Neuronal stem cell (in vitro differentiated cells): ENCODE measurements around the gene HOXC5. TPM values are rescaled to one million over a fixed set of nuclear protein-coding genes. Genes with fewer than 3 reads are reported as not detected.

Experiments
- DNase-seq: peaks from one replicate; pipeline ENCODE4 v3.0.0-alpha.2; 2013; ENCODE audit warnings: low spot score
- H2AFZ ChIP-seq: one replicate; pipeline ENCODE4 v1.6.1; 2013; ENCODE audit warnings: mild to moderate bottlenecking, low read length, inconsistent platforms
- H2AK5ac ChIP-seq: 2 replicates; pipeline ENCODE4 v1.6.1; 2013; ENCODE audit warnings: low read depth, mild to moderate bottlenecking, inconsistent platforms, low read length, moderate library complexity, mixed read lengths
- H2BK120ac ChIP-seq: 2 replicates; pipeline ENCODE4 v1.6.1; 2013; ENCODE audit warnings: low read depth, mild to moderate bottlenecking, inconsistent platforms, low read length, moderate library complexity, mixed read lengths
- H2BK12ac ChIP-seq: one replicate; pipeline ENCODE4 v1.6.1; 2013; ENCODE audit warnings: low read length, inconsistent platforms
- H2BK15ac ChIP-seq: 2 replicates; pipeline ENCODE4 v1.6.1; 2013; ENCODE audit warnings: mild to moderate bottlenecking, low read length, inconsistent platforms, mixed read lengths
- H2BK5ac ChIP-seq: one replicate; pipeline ENCODE4 v1.6.1; 2013; ENCODE audit warnings: inconsistent platforms, mild to moderate bottlenecking, low read length, moderate library complexity
- H3K14ac ChIP-seq: one replicate; pipeline ENCODE4 v1.6.1; 2013; ENCODE audit warnings: low read length, inconsistent platforms
- H3K18ac ChIP-seq: 2 replicates; pipeline ENCODE4 v1.6.1; 2013; ENCODE audit warnings: low read length, inconsistent platforms
- H3K23ac ChIP-seq: 2 replicates; pipeline ENCODE4 v1.6.1; 2013; ENCODE audit warnings: low read depth, mild to moderate bottlenecking, mixed read lengths, low read length, inconsistent platforms; ENCODE audit not compliant: poor library complexity
- H3K27ac ChIP-seq: replicated peaks from 3 replicates; pipeline ENCODE4 v1.5.1; 2013; ENCODE audit warnings: low read length, inconsistent platforms
- H3K27me3 ChIP-seq, 3 experiments: 2 replicates each; pipeline ENCODE4 v1.6.1; 2013; ENCODE audit warnings: low read length in 3 of 3, mild to moderate bottlenecking in 2 of 3, inconsistent platforms in 1 of 3, low read depth in 1 of 3, mixed read lengths in 1 of 3, moderate library complexity in 1 of 3; ENCODE audit not compliant: control insufficient read depth in 3 of 3, insufficient read depth in 3 of 3
- H3K36me3 ChIP-seq, 2 donors: replicated peaks in 1 of 2; 2 replicates each; pipeline ENCODE4 v1.6.1; 2013; ENCODE audit warnings: low read length in 2 of 2; ENCODE audit not compliant: control insufficient read depth in 2 of 2, insufficient read depth in 2 of 2
- H3K4ac ChIP-seq: 2 replicates; pipeline ENCODE4 v1.6.1; 2013; ENCODE audit warnings: inconsistent platforms, mild to moderate bottlenecking, low read length, moderate library complexity
- H3K4me1 ChIP-seq, 2 donors: 1 replicate in 1 of 2; 2 replicates in 1 of 2; pipeline ENCODE4 v1.6.1; 2013; ENCODE audit warnings: low read length in 2 of 2, low read depth in 1 of 2; ENCODE audit not compliant: control insufficient read depth in 2 of 2, insufficient read depth in 1 of 2
- H3K4me2 ChIP-seq: one replicate; pipeline ENCODE4 v1.6.1; 2013; ENCODE audit warnings: mild to moderate bottlenecking, low read length, inconsistent platforms; ENCODE audit not compliant: insufficient read depth, poor library complexity, severe bottlenecking
- H3K4me3 ChIP-seq, 2 donors: 2 replicates each; pipeline ENCODE4 v1.5.1; 2013; ENCODE audit warnings: low read length in 2 of 2, mild to moderate bottlenecking in 2 of 2, inconsistent platforms in 1 of 2, moderate library complexity in 1 of 2
- H3K79me1 ChIP-seq: one replicate; pipeline ENCODE4 v1.6.1; 2013; ENCODE audit warnings: low read depth, mild to moderate bottlenecking, inconsistent platforms, low read length, moderate library complexity
- H3K9ac ChIP-seq: one replicate; pipeline ENCODE4 v1.6.1; 2013; ENCODE audit warnings: mild to moderate bottlenecking, low read depth, low read length, inconsistent platforms; ENCODE audit not compliant: poor library complexity
- H3K9me3 ChIP-seq, 2 donors: replicated peaks in 1 of 2; 2 replicates each; pipeline versions ENCODE3 to v1.6.1; 2013; ENCODE audit warnings: low read length in 2 of 2, mild to moderate bottlenecking in 2 of 2, inconsistent platforms in 1 of 2, low read depth in 1 of 2, mixed read lengths in 1 of 2, moderate library complexity in 1 of 2; ENCODE audit not compliant: control insufficient read depth in 2 of 2, insufficient read depth in 1 of 2
- H4K8ac ChIP-seq: one replicate; pipeline ENCODE4 v1.6.1; 2013; ENCODE audit warnings: low read depth, mild to moderate bottlenecking, inconsistent platforms, low read length, moderate library complexity
- H4K91ac ChIP-seq: one replicate; pipeline ENCODE4 v1.6.1; 2013; ENCODE audit warnings: low read length, low read depth, mild to moderate bottlenecking, inconsistent platforms; ENCODE audit not compliant: poor library complexity
- WGBS, 2 donors: extraction: QIAGEN DNeasy Blood & Tissue Kit; methylation state at CpG; one replicate each; pipeline ENCODE4 v1.1.7; 2013; ENCODE audit warnings: missing lambda C conversion rate in 2 of 2, mixed read lengths in 1 of 2; ENCODE audit not compliant: insufficient read length in 2 of 2, insufficient replicate concordance in 1 of 2; ENCODE audit errors: extremely low coverage in 2 of 2; 5-methylcytosine and 5-hydroxymethylcytosine counted together
- polyA plus RNA-seq, 2 experiments: library from polyadenylated mRNA; stranded (reverse); fragments of 200-250 nt; gene quantifications; one replicate each; pipeline ENCODE4 v1.2.3, GENCODE V29; 2013

HOXC5 gene
- polyA plus RNA-seq (2013, experiment 1 of 2): not detected
- not detected for polyA plus RNA-seq (2013, experiment 2 of 2)

DNA sequence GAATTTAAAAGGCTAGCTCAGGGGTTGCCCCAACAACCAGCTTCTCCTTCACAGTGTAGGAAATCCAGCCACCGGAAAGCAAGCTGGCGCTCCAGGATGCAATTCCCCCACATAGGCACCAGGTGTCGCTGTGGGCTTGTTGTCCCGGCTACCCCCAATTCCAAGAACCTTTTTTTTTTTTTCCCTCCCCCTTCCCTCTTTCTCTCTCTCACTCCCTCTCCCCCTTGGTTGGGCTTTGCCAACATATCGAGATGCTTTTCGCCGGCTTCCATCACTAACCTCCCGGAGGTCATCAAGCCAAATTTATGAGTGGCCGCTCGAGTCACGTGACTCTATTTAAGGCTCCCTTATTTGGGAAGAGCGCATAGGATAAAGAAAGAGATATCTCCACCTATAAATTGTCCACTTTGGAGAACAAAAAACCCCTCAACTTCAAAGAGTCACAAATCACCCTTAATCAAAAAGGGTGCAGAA is at the start of gene HOXC5:
TSS of gene HOXC5 (plus strand) at position 424 of the 474 bp plus-strand sequence. CDS start 73 bp downstream, outside the sequence.
- peak; percentile 76 for DNase-seq
- H2AFZ ChIP-seq: peak within 1 kb of the TSS; percentile 61
- no peak within 1 kb of the TSS for H2BK5ac ChIP-seq
- peak within 1 kb of the TSS; percentile 78 for H3K14ac ChIP-seq
- no peak within 1 kb of the TSS for H3K27ac ChIP-seq
- no peak within 1 kb of the TSS for H3K4ac ChIP-seq
- WGBS, 2 donors: no CpG with 5 or more reads among the region's 12 CpGs
- H2AK5ac ChIP-seq: peak within 1 kb of the TSS; percentile 56
- H3K27me3 ChIP-seq: peaks cover 65 to 99% (median 97%) of the 10 kb centered on the region in 3 experiments
- H4K8ac ChIP-seq: no peak within 1 kb of the TSS
- no peak within 1 kb of the TSS for H2BK120ac ChIP-seq
- no peak within 1 kb of the TSS for H3K18ac ChIP-seq
- no peak within 1 kb of the TSS for H4K91ac ChIP-seq
- no peak within 1 kb of the TSS for H2BK15ac ChIP-seq
- no peaks in the 10 kb centered on the region for H3K36me3 ChIP-seq
- H3K9me3 ChIP-seq: peaks cover 4 to 5% of the 10 kb centered on the region in 2 donors
- H3K4me3 ChIP-seq: no peak within 1 kb of the TSS
- H3K4me1 ChIP-seq: no peaks in the 10 kb centered on the region
- H2BK12ac ChIP-seq: no peak within 1 kb of the TSS
- no peaks in the 10 kb centered on the region for H3K79me1 ChIP-seq
- H3K9ac ChIP-seq: no peak within 1 kb of the TSS
- H3K4me2 ChIP-seq: no peak within 1 kb of the TSS
- peak within 1 kb of the TSS; percentile 47 for H3K23ac ChIP-seq

DNA sequence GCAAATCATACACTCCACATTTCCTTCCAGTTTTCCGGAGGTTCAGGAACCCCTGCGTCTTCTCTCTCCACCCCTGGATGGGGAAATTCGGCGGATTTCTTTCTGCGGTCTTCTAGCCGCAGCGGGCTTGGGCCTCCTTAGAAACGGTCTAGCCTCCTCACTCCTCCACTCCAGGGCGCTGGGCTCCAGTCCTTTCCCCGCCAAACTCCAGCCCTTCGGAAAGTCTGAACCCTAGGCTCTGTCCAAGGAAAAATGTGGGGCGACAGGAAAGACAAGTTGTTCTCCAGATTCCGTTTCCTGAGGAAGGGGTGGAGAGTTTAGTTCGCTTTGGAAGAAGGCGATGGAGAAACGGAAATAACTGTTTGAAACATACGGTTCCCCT is 49.3 kb upstream of the HOXC5 start:
- no peak overlapping the region for H4K8ac ChIP-seq
- H3K4me1 ChIP-seq: peaks cover 0 to 3% of the 10 kb centered on the region in 2 donors
- H3K14ac ChIP-seq: no peak overlapping the region
- H3K4ac ChIP-seq: no peak overlapping the region
- H2BK12ac ChIP-seq: no peak overlapping the region
- H3K27me3 ChIP-seq: peaks cover 56 to 99% (median 98%) of the 10 kb centered on the region in 3 experiments
- no peak overlapping the region for H3K23ac ChIP-seq
- H2BK5ac ChIP-seq: no peak overlapping the region
- no CpG with 5 or more reads among the region's 17 CpGs for WGBS, 2 donors
- no peak overlapping the region for H2BK120ac ChIP-seq
- H3K9me3 ChIP-seq: peaks cover 0 to 17% of the 10 kb centered on the region in 2 donors
- H2AFZ ChIP-seq: no peak overlapping the region
- H3K79me1 ChIP-seq: no peaks in the 10 kb centered on the region
- H3K18ac ChIP-seq: no peak overlapping the region
- no peak overlapping the region for H2AK5ac ChIP-seq
- no peak overlapping the region for H2BK15ac ChIP-seq
- H3K36me3 ChIP-seq: no peaks in the 10 kb centered on the region
- DNase-seq: no peak
- no peak overlapping the region for H3K4me3 ChIP-seq
- H3K9ac ChIP-seq: no peak overlapping the region
- no peak overlapping the region for H3K4me2 ChIP-seq
- H4K91ac ChIP-seq: no peak overlapping the region
- no peak overlapping the region for H3K27ac ChIP-seq

DNA sequence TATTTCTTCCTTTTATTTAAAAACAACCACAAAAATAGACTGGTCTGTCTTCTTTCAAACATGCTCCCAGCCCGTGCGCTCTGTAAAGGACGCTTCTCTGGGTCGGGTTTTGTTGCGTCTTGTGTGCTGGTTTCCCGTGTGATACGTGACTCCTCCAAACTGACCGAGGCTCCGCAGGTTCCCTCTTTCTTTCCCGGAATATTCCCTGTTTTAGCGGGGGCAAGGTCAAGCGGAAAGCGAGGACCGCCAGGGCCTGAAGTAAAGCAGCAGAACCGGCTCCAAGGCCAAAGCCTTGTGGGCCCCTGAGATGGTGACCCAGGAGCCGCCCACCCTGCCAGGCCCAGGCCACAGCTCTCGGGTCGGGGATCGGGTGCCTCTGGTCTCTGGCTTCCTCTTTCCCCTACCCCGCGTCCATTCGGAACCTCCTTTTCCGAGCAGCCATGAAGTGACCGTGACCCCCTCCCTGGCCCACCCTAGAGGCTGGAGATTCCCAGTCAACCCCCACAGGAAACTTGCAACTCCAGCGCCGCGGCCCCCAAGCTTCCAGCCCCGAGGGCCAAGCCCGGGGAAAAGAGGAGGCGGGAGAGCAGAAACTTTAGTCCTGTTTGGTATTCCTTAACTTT is 48.8 kb upstream of the HOXC5 start:
- no peak overlapping the region for H3K4me3 ChIP-seq
- no CpG with 5 or more reads among the region's 30 CpGs for WGBS, 2 donors

DNA sequence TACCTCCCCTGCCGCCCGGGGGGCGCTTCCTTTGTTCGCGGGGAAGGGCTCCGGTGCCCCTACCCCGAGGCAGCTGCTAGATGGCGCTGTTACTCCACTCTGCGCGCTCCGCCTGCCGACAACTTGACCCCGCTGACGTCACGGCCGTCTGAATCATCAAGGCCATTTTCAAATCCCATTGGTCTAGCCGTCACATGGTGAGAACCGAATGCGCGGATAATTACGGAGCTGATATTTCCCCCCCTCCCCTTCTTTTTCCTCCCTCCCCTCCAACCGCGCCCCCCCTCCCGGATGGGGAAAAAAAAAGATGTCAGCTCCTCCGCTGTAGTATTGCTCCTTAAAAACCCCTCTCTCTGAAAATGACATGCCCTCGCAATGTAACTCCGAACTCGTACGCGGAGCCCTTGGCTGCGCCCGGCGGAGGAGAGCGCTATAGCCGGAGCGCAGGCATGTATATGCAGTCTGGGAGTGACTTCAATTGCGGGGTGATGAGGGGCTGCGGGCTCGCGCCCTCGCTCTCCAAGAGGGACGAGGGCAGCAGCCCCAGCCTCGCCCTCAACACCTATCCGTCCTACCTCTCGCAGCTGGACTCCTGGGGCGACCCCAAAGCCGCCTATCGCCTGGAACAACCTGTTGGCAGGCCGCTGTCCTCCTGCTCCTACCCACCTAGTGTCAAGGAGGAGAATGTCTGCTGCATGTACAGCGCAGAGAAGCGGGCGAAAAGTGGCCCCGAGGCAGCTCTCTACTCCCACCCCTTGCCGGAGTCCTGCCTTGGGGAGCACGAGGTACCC is 47.8 kb upstream of the HOXC5 start, which contains the start of gene HOXC10:
TSS of gene HOXC10 (plus strand) at position 246 of the 791 bp plus-strand sequence. CDS start at position 360, 114 bp downstream.
- Histone ChIP-seq H4K8ac (no peak within 1 kb of the TSS), H3K14ac (no peak within 1 kb of the TSS), H3K9me3 (peaks cover 0 to 17% of the 10 kb centered on the region in 2 donors), H2BK15ac (no peak within 1 kb of the TSS), H3K79me1 (no peaks in the 10 kb centered on the region), H4K91ac (no peak within 1 kb of the TSS), H3K4me3 (no peak within 1 kb of the TSS), H3K23ac (peak within 1 kb of the TSS; percentile 56), H3K36me3 (no peaks in the 10 kb centered on the region), H3K27ac (no peak within 1 kb of the TSS), H3K9ac (no peak within 1 kb of the TSS), H3K18ac (no peak within 1 kb of the TSS), H2AK5ac (no peak within 1 kb of the TSS), H2BK12ac (no peak within 1 kb of the TSS), H3K4me2 (no peak within 1 kb of the TSS), H2BK120ac (no peak within 1 kb of the TSS), H3K4me1 (peaks cover 0 to 3% of the 10 kb centered on the region in 2 donors), H3K27me3 (peaks cover 60 to 99% (median 98%) of the 10 kb centered on the region in 3 experiments), H3K4ac (no peak within 1 kb of the TSS), H2AFZ (peak within 1 kb of the TSS; percentile 71), H2BK5ac (no peak within 1 kb of the TSS)
- WGBS, 2 donors: no CpG with 5 or more reads among the region's 55 CpGs
- DNase-seq: no peak

More for the DNA sequence above, 48.8 kb upstream of the HOXC5 start:
- H3K14ac ChIP-seq: no peak overlapping the region
- no peak overlapping the region for H4K8ac ChIP-seq
- H2BK5ac ChIP-seq: no peak overlapping the region
- H3K27ac ChIP-seq: no peak overlapping the region
- no peak overlapping the region for H2AFZ ChIP-seq
- H3K18ac ChIP-seq: no peak overlapping the region
- H3K36me3 ChIP-seq: no peaks in the 10 kb centered on the region
- H2BK15ac ChIP-seq: no peak overlapping the region
- H2BK120ac ChIP-seq: no peak overlapping the region
- peaks cover 55 to 99% (median 98%) of the 10 kb centered on the region in 3 experiments for H3K27me3 ChIP-seq
- H3K9me3 ChIP-seq: peaks cover 0 to 17% of the 10 kb centered on the region in 2 donors
- no peak for DNase-seq
- H2BK12ac ChIP-seq: no peak overlapping the region
- H3K4ac ChIP-seq: no peak overlapping the region
- H3K79me1 ChIP-seq: no peaks in the 10 kb centered on the region
- H3K4me2 ChIP-seq: no peak overlapping the region
- H3K4me1 ChIP-seq: peaks cover 0 to 3% of the 10 kb centered on the region in 2 donors
- no peak overlapping the region for H4K91ac ChIP-seq
- H3K9ac ChIP-seq: no peak overlapping the region
- H3K23ac ChIP-seq: no peak overlapping the region
- no peak overlapping the region for H2AK5ac ChIP-seq
